Measurements from ENCODE around the gene RP2. TPM values are rescaled to one million over a fixed set of nuclear protein-coding genes. Genes with fewer than 3 reads are reported as not detected.

The RP2 gene
- polyA plus RNA-seq, 2 of the 4 experiments (the other 2 are of a cell fraction), result 14.0 to 14.8 TPM

DNA sequence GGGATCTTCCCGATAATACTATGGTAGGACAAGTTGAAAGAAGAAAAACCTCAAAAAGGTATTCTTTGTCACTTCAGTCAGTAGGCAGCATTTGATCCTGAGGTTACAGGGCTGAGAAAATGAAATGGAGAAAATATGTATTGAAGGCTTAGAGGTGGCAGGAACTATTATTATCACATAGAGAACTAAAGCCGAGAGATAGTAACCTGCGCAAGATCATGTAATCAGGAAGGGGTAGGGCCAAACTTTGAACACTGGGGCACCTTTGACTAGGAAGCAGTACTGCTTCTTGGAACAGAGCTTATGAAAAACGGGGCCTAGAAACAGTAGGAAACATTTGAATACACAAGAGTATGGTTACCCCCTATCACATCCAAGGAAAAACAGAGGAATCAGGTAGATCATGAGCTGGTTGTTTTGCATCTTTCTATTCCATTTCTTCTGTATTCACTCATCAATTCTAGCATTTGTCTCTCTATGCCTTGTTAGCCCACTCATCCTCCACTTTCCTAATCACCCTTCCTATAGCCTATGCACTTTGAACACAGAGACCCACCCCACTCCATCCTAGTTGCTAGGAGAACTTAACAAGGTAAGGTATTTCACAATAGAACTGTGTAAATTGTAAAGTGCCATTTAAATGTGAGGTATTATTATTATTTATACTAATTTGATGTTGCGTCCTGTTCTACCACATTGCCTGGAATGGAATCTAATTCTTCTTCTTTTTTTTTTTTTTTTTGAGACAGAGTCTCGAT is 43.3 kb upstream of the RP2 start:
- ChIA-PET CTCF (interaction anchor here (0.7 to 11.3 kb wide), 5 partner anchors 24 to 246 kb away, joined by 3 to 183 read pairs (median 3); partner anchors contain the start of gene SLC9A7), POLR2A (interaction anchor here (2.8 kb wide), 1 partner anchor 23 kb away, joined by 28 read pairs; no protein-coding TSS in a partner anchor)
- DNase-seq (ENCODE audit: low read depth in 1 of 2, low spot score in 1 of 2) (no peak), FAIRE-seq (no peak), ATAC-seq (no peak)
- H3K4me3 ChIP-seq, result no peak overlapping the region
- no peaks in the 10 kb centered on the region for H3K9me3 ChIP-seq
- H3K4me2 ChIP-seq, result peak overlapping the region; percentile 77; the same call in 2 of the 3 replicates
- no peak for TF ChIP-seq NFE2L2 (conservative IDR thresholded peaks at IDR 0.05; ENCODE audit: low read length)
- no peak for TF ChIP-seq JUNB (IDR thresholded peaks at IDR 0.05)
- no peak for TF ChIP-seq ZC3H11A (IDR thresholded peaks at IDR 0.05)
- TF ChIP-seq, protein P1, sequence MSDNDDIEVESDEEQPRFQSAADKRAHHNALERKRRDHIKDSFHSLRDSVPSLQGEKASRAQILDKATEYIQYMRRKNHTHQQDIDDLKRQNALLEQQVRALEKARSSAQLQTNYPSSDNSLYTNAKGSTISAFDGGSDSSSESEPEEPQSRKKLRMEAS (IDR thresholded peaks at IDR 0.05), result no peak
- no peak for TF ChIP-seq MAZ (IDR thresholded peaks at IDR 0.05; ENCODE audit: borderline replicate concordance, low read depth, low read length)
- no peak for TF ChIP-seq CBX8 (IDR thresholded peaks at IDR 0.05)
- no peak for TF ChIP-seq GATA3 (IDR thresholded peaks at IDR 0.05; ENCODE audit: borderline replicate concordance)
- TF ChIP-seq EHMT2 (IDR thresholded peaks at IDR 0.05; ENCODE audit: low read depth), result no peak
- no peak for TF ChIP-seq RARB (CRISPR knock-in tag; IDR thresholded peaks at IDR 0.05)
- TF ChIP-seq, protein P2, sequence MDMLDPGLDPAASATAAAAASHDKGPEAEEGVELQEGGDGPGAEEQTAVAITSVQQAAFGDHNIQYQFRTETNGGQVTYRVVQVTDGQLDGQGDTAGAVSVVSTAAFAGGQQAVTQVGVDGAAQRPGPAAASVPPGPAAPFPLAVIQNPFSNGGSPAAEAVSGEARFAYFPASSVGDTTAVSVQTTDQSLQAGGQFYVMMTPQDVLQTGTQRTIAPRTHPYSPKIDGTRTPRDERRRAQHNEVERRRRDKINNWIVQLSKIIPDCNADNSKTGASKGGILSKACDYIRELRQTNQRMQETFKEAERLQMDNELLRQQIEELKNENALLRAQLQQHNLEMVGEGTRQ (IDR thresholded peaks at IDR 0.05), result no peak
- TF ChIP-seq, protein P3, sequence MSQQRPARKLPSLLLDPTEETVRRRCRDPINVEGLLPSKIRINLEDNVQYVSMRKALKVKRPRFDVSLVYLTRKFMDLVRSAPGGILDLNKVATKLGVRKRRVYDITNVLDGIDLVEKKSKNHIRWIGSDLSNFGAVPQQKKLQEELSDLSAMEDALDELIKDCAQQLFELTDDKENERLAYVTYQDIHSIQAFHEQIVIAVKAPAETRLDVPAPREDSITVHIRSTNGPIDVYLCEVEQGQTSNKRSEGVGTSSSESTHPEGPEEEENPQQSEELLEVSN (IDR thresholded peaks at IDR 0.05; ENCODE audit: borderline replicate concordance, low read depth), result no peak
- TF ChIP-seq HOXB5 (CRISPR knock-in tag; IDR thresholded peaks at IDR 0.05), result no peak
- TF ChIP-seq KDM5A (IDR thresholded peaks at IDR 0.05), result no peak
- no peak for TF ChIP-seq ZFP36 (IDR thresholded peaks at IDR 0.05; ENCODE audit: borderline replicate concordance, partially characterized antibody)
- no peak for TF ChIP-seq CBX2 (IDR thresholded peaks at IDR 0.05; ENCODE audit: borderline replicate concordance, low read depth)
- TF ChIP-seq TFCP2L1 (CRISPR knock-in tag; IDR thresholded peaks at IDR 0.05), result no peak
- TF ChIP-seq MYC (IDR thresholded peaks at IDR 0.05; ENCODE audit: borderline replicate concordance, low read length), result no peak
- peak overlapping the region; percentile 90 to 91 for H3K27ac ChIP-seq
- WGBS (ENCODE audit: missing lambda C conversion rate), result 75% methylated on average over 6 of the region's 6 CpGs
- H3K4me1 ChIP-seq, result peaks cover 30% of the 10 kb centered on the region

DNA sequence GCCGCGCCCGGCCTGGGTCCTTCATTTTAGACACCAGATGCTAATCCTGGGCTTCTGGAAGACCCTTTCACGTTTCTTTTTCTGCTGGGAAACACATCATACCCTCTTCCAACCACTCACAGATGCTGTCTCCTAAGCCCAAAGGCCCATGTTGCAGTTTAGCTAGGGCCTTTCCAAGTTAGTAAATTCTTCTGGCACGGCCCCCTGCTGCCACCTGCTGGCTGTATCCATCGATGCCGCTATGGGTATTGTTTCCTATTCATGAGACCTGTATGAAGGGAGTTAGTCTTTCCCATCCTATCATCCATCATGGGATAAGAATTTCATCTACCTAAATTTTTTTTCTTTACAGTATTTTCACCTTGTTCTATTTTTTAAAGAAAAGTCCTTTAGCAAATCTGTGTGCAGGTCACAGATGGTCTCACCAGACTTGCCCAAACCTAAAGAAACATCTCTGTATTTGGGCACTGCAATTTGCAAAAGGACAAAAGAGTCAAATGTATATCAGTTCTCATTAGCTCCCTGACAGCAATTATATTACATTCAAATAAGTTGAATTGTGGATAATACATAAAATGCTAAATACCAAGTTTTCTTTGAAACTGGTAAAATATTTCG is 40.2 kb upstream of the RP2 start:
- peak overlapping the region in 1 of 2 experiments; percentile 46; a peak in 1 of 6 replicates for H3K27ac ChIP-seq
- H3K4me1 ChIP-seq, result peaks cover 21% of the 10 kb centered on the region
- WGBS (ENCODE audit: missing lambda C conversion rate), result 45% methylated on average over 8 of the region's 8 CpGs
- TF ChIP-seq, protein P4, sequence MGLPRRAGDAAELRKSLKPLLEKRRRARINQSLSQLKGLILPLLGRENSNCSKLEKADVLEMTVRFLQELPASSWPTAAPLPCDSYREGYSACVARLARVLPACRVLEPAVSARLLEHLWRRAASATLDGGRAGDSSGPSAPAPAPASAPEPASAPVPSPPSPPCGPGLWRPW (IDR thresholded peaks at IDR 0.05), result no peak
- TF ChIP-seq CBX8 (IDR thresholded peaks at IDR 0.05) (no peak), CHD2 (IDR thresholded peaks at IDR 0.05; ENCODE audit: low read length, partially characterized antibody) (no peak), RAD21 (conservative IDR thresholded peaks at IDR 0.05 in 1 of 2, IDR thresholded peaks at IDR 0.05 in 1 of 2) (peak; percentile 95), KDM5A (IDR thresholded peaks at IDR 0.05) (no peak), SMC3 (IDR thresholded peaks at IDR 0.05) (peak; percentile 97), KDM1A (IDR thresholded peaks at IDR 0.05; ENCODE audit: low read depth) (no peak), HOXB5 (CRISPR knock-in tag; IDR thresholded peaks at IDR 0.05) (no peak), FOSL2 (IDR thresholded peaks at IDR 0.05) (no peak), FOSL2 (CRISPR knock-in tag; IDR thresholded peaks at IDR 0.05) (no peak)
- TF ChIP-seq, protein P5, sequence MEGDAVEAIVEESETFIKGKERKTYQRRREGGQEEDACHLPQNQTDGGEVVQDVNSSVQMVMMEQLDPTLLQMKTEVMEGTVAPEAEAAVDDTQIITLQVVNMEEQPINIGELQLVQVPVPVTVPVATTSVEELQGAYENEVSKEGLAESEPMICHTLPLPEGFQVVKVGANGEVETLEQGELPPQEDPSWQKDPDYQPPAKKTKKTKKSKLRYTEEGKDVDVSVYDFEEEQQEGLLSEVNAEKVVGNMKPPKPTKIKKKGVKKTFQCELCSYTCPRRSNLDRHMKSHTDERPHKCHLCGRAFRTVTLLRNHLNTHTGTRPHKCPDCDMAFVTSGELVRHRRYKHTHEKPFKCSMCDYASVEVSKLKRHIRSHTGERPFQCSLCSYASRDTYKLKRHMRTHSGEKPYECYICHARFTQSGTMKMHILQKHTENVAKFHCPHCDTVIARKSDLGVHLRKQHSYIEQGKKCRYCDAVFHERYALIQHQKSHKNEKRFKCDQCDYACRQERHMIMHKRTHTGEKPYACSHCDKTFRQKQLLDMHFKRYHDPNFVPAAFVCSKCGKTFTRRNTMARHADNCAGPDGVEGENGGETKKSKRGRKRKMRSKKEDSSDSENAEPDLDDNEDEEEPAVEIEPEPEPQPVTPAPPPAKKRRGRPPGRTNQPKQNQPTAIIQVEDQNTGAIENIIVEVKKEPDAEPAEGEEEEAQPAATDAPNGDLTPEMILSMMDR (IDR thresholded peaks at IDR 0.05), result peak; percentile 78
- TF ChIP-seq, protein P6, sequence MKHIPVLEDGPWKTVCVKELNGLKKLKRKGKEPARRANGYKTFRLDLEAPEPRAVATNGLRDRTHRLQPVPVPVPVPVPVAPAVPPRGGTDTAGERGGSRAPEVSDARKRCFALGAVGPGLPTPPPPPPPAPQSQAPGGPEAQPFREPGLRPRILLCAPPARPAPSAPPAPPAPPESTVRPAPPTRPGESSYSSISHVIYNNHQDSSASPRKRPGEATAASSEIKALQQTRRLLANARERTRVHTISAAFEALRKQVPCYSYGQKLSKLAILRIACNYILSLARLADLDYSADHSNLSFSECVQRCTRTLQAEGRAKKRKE (CRISPR knock-in tag; IDR thresholded peaks at IDR 0.05; ENCODE audit: low read depth), result no peak
- H3K4me3 ChIP-seq, result no peak overlapping the region
- H3K4me2 ChIP-seq, result no peak overlapping the region
- DNase-seq (ENCODE audit: low read depth in 1 of 2, low spot score in 1 of 2) (peak; percentile 49 to 78), ATAC-seq (peak; percentile 84 to 89), FAIRE-seq (no peak)
- ChIA-PET POLR2A (interaction anchor here (1.0 to 1.3 kb wide), 2 partner anchors 36 to 38 kb away, joined by 4 to 6 read pairs; partner anchors contain the start of gene SLC9A7), CTCF (interaction anchor here (0.6 to 11.3 kb wide), 30 partner anchors 9 to 403 kb away, joined by 3 to 183 read pairs (median 4); partner anchors contain the start of genes RP2 and SLC9A7)
- no peaks in the 10 kb centered on the region for H3K9me3 ChIP-seq

All from A549 (cell line).